Thyroid gland (tissue), 4 donors: ENCODE results near the gene FOXN3.

Source experiments
- CTCF ChIP-seq, 6 experiments: fragments of 200-600 bp in 3 of 6; fragments of 450-650 bp in 3 of 6; sonication (generic) in 3 of 6; IDR thresholded peaks; one replicate each; pipeline ENCODE4 v1.5.1; 2016 to 2019; ENCODE audit warnings: antibody characterized with exemption in 6 of 6, mild to moderate bottlenecking in 2 of 6, inconsistent platforms in 1 of 6, moderate library complexity in 1 of 6
- POLR2A ChIP-seq, 2 donors: fragments of 450-650 bp; IDR thresholded peaks; one replicate each; pipeline ENCODE4 v1.6.1; 2017; ENCODE audit warnings: antibody characterized with exemption in 2 of 2, mild to moderate bottlenecking in 2 of 2, moderate library complexity in 1 of 2

GRCh38 chr14:89146274-89146673 lies 270.8 kb downstream of the FOXN3 start:
- no peak for TF ChIP-seq CTCF (IDR thresholded peaks at IDR 0.05)
- TF ChIP-seq POLR2A (IDR thresholded peaks at IDR 0.05): no peak
